Effector memory CD8-positive, alpha-beta T cell (primary cell): ENCODE measurements around the gene TRIM8.
A peak's percentile ranks its signal among the peaks of the same experiment; 100 is the strongest.

Experiments used
- ATAC-seq: fragments of 150-1000 bp; cut with Tn5 transposase; replicated peaks from 2 replicates; pipeline ENCODE4 v1.10.0; 2021; ENCODE audit warnings: mild to moderate bottlenecking, moderate library complexity
- DNase-seq, 3 experiments: peaks; one replicate each; pipeline ENCODE4 v3.0.0; 2021
- H3K27ac Mint-ChIP-seq, 2 donors: one replicate each; pipeline ENCODE4 v1.8.0; 2022; ENCODE audit warnings: mild to moderate bottlenecking in 2 of 2, mixed read lengths in 2 of 2, moderate library complexity in 2 of 2
- H3K27me3 Mint-ChIP-seq, 2 donors: one replicate each; pipeline ENCODE4 v1.8.0; 2022; ENCODE audit warnings: mixed read lengths in 2 of 2
- H3K36me3 Mint-ChIP-seq: one replicate; pipeline ENCODE4 v1.8.0; 2022; ENCODE audit warnings: mild to moderate bottlenecking, moderate library complexity, mixed read lengths; ENCODE audit not compliant: insufficient read depth
- H3K4me1 Mint-ChIP-seq, 2 donors: one replicate each; pipeline ENCODE4 v1.8.0; 2022; ENCODE audit warnings: low read depth in 2 of 2, mixed read lengths in 2 of 2
- H3K4me3 Mint-ChIP-seq, 2 donors: one replicate each; pipeline ENCODE4 v1.8.0; 2022; ENCODE audit warnings: mild to moderate bottlenecking in 2 of 2, mixed read lengths in 2 of 2, moderate library complexity in 2 of 2
- H3K9me3 Mint-ChIP-seq, 2 donors: one replicate each; pipeline ENCODE4 v1.8.0; 2022; ENCODE audit warnings: mixed read lengths in 2 of 2

The TRIM8 gene

GRCh38 chr10:102705531-102705930 lies 61.3 kb downstream of the TRIM8 start:
- H3K27ac Mint-ChIP-seq: no peak overlapping the region
- DNase-seq: no peak

More at GRCh38 chr10:102705531-102705930, 61.3 kb downstream of the TRIM8 start:
- Mint-ChIP-seq H3K9me3 (no peaks in the 10 kb centered on the region), H3K36me3 (peaks cover 9% of the 10 kb centered on the region), H3K4me1 (peaks cover 8 to 12% of the 10 kb centered on the region in 2 donors), H3K4me3 (peak overlapping the region in 1 of 2 donors; percentile 52), H3K27me3 (no peaks in the 10 kb centered on the region)
- no peak for ATAC-seq
